ENCODE data around the gene SPNS3.

The SPNS3 gene

DNA sequence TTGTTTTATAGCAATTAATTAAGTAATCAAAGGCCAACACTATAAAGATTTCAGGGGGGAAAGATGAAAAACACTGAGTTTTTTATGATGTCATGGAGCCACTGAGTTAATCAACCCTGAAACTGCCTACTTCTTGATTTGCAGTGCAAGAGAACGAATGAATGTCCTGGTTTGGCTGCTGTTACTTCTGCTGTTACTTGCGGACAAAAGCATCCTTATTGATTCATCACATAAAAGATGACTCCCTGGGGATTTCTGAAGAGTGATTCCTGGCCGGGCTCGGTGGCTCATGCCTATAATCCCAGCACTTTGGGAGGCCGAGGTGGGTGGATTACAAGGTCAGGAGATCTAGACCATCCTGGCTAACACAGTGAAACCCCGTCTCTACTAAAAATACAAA lies 10.9 kb upstream of the SPNS3 start:
- H3K4me3 ChIP-seq (replicated peaks; ENCODE audit: low read depth, low read length), result no peak overlapping the region
- DNase-seq (ENCODE audit: low read depth), result no peak
- TF ChIP-seq, protein P1, sequence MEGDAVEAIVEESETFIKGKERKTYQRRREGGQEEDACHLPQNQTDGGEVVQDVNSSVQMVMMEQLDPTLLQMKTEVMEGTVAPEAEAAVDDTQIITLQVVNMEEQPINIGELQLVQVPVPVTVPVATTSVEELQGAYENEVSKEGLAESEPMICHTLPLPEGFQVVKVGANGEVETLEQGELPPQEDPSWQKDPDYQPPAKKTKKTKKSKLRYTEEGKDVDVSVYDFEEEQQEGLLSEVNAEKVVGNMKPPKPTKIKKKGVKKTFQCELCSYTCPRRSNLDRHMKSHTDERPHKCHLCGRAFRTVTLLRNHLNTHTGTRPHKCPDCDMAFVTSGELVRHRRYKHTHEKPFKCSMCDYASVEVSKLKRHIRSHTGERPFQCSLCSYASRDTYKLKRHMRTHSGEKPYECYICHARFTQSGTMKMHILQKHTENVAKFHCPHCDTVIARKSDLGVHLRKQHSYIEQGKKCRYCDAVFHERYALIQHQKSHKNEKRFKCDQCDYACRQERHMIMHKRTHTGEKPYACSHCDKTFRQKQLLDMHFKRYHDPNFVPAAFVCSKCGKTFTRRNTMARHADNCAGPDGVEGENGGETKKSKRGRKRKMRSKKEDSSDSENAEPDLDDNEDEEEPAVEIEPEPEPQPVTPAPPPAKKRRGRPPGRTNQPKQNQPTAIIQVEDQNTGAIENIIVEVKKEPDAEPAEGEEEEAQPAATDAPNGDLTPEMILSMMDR (IDR thresholded peaks at IDR 0.05; ENCODE audit: low read length, missing control alignments), result no peak

DNA sequence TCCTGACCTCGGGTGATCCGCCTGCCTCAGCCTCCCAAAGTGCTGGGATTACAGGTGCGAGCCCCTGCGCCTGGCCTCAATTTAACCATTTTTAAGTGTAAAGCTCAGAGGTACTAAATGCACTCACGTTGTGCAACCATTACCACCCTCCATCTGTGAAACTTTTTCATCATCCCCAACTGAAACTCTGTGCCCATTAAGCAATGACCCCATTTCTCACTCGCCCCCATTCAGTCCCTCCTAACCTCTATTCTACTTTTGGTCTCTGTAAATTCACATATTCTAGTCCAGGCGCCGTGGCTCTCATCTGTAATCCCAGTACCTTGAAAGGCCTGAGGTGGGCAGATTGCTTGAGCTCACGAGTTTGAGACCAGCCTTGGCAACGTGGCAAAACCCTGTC lies 8.3 kb upstream of the SPNS3 start:
- TF ChIP-seq, protein P1 (IDR thresholded peaks at IDR 0.05; ENCODE audit: low read length, missing control alignments), result no peak
- no peak overlapping the region for H3K4me3 ChIP-seq (replicated peaks; ENCODE audit: low read depth, low read length)
- no peak for DNase-seq (ENCODE audit: low read depth)

DNA sequence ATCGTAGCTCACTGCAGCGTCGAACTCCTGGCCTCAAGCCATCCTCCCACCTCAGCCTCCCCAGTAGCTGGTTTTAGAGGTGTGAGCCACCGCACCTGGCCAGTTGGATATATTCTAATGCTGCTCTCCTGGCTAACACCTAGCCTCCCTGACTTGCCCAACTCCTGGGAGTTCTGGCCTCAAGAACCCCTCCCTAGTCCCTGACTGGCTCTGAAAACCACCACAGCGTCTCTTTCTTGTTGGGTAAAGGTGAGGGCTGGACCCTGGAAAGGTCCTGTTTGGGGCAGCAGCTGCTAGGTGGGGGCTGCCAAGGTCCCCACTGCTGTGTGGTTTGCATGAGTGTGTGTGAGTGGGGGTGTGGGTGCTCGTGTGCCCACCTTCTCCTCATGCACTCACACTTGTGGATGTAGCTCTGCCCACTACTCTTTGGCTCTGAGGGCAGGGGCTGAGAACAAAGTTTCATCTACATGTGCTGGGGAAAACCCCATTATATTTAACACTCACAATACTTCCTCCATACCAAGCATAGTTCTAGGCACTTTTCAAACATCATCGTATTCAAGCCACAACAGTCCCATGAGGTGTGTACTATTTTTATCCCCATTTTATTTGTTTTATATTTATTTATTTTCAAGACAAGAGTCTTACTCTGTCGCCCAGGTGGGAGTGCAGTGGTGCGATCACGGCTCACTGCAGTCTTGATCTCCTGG lies 7.1 kb upstream of the SPNS3 start:
- H3K4me3 ChIP-seq (replicated peaks; ENCODE audit: low read depth, low read length), result no peak overlapping the region
- TF ChIP-seq, protein P1 (IDR thresholded peaks at IDR 0.05; ENCODE audit: low read length, missing control alignments), result no peak
- no peak for DNase-seq (ENCODE audit: low read depth)

DNA sequence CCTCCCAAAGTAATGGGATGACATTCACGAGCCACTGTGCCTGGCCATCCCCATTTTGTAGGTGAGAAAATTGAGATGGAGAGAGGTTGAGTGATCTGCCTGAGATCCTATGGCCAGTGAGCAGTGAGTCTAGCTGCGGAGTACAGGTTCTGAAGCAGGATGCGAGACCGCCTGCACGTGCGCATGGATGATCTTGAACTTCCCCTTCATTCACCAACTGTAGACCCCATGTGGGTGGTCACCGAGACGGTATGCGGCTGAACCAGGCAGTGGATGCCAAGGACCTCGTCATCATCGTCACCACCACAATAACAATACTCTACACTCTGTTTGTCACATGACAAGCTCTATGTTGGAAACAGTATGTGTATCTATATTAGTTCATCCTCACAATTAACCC lies 6.2 kb upstream of the SPNS3 start:
- DNase-seq (ENCODE audit: low read depth), result no peak
- TF ChIP-seq, protein P1 (IDR thresholded peaks at IDR 0.05; ENCODE audit: low read length, missing control alignments), result no peak
- H3K4me3 ChIP-seq (replicated peaks; ENCODE audit: low read depth, low read length), result no peak overlapping the region

DNA sequence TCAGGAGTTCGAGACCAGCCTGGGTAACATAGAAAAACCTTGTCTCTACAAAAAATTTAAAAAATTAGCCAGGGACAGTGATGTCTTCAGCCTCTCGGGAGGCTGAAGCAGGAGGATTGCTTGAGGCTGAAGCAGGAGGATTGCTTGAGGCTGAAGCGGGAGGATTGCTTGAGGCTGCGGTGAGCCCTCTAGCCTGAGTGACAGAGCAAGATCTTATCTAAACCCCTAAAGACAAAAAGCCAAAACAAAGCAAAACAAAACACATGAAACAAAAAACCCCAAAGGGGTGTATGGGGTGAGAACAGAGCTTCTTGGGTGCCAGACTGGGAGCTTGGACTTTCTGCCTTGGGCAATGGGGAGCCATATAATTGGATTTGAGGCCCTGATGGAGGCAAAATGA lies 2.6 kb downstream of the SPNS3 start:
- DNase-seq (ENCODE audit: low read depth), result no peak
- TF ChIP-seq, protein P1 (IDR thresholded peaks at IDR 0.05; ENCODE audit: low read length, missing control alignments), result no peak
- H3K4me3 ChIP-seq (replicated peaks; ENCODE audit: low read depth, low read length), result no peak overlapping the region

DNA sequence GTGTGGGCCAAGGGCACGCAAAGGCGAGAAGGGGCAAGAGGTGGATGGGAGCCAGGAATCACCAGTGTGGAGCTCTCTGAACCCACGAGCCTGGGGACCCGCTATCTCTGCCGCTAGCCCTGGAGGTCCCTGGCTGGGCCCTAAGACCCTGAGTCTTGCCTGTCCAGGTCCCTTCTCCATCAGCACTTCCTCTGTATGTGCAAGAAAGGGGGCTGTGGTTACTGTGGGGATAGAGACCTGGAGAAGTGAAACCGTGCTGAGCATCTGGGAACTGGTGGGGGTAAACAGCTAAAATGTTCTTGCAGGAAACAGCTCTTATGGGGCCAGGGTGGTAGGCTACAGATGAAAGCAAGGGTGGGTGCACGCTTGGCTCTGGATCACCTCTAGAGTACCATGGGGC lies 3.1 kb downstream of the SPNS3 start:
- TF ChIP-seq, protein P1 (IDR thresholded peaks at IDR 0.05; ENCODE audit: low read length, missing control alignments), result no peak
- no peak overlapping the region for H3K4me3 ChIP-seq (replicated peaks; ENCODE audit: low read depth, low read length)
- DNase-seq (ENCODE audit: low read depth), result no peak

Measured in fibroblast of pulmonary artery (primary cell).